HG02798 (cell line): ENCODE results near the gene SCN9A.
"Not testable (repeated sequence)": the region's sequence is repeated elsewhere in the genome, so short reads cannot be mapped to it uniquely, and the experiment has no call there.

ENCODE experiments used
- ATAC-seq: cut with Tn5 transposase; IDR thresholded peaks from one replicate; pipeline ENCODE4 v1.9.1; 2021; ENCODE audit warnings: mild to moderate bottlenecking; ENCODE audit not compliant: unreplicated experiment, poor library complexity

SCN9A gene

GRCh38 chr2:166257859-166258258, 117.9 kb downstream of the SCN9A start:
- no peak for ATAC-seq

DNA sequence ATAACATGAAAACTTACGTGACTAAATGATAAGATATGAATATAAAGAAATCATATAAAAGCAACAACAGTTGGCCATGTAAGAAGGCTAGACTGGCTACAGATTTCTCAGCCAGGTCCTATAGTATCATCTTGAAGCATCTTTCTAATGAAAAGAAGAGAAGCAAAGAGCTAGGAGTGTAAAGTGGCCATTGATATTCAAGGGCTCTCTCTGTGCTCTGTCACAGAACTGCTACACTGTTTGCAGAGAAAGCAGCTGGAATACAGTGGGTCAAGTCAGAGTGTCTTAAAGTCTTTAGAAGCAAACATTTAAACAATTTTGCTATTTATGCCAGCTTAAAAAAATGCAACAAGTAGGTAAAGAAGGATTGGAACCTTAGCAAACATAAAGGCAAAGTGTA, 118.8 kb downstream of the SCN9A start:
- ATAC-seq = no peak

GRCh38 chr2:166249318-166249717, 126.4 kb downstream of the SCN9A start:
- no peak for ATAC-seq

DNA sequence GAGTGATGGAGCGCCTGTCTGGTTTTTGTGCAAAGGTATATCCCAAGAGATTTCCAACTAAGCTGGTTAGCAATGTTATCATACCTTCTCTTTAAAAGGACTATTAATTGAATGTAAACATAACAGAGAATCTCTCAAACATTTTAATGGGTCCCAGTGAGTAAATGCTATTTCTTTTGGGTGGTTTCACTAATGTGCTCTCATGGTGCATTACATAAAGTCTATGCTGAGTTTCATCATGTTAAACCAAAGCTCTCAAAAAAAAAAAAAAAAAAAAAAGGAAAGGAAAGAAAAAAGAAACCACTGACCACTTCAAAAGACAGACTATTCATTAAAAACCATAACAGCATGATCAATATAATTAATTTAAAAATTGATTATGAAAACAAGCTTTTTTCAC, 128.8 kb downstream of the SCN9A start:
- ATAC-seq = no peak

- ATAC-seq = no peak
These were observed 133.4 kb downstream of the SCN9A start for GRCh38 chr2:166242309-166242708.

GRCh38 chr2:166240387-166241313, 135.1 kb downstream of the SCN9A start:
- ATAC-seq = no peak

GRCh38 chr2:166239548-166239947, 136.2 kb downstream of the SCN9A start:
- ATAC-seq = no peak

DNA sequence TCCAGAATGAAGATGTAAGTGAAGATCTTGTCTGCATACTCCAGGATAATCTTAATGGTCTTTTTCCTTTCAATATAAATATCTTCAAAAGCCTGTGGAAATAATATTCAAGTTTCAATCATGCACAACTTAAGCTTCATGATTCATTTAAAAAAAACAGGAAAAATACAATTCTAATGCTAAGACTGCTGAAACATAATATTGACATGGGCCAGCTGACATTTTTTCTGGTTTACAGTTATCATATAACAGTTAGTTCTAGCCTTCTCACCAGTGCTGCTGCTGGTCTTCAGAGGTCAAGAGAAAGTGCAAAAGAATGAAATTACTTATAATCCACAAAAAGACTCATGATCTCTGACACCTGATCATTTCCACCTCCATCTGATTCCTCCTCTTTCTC, 137.6 kb downstream of the SCN9A start:
- no peak for ATAC-seq

- no peak for ATAC-seq
These were observed 141.5 kb downstream of the SCN9A start for GRCh38 chr2:166234112-166234846.

- no peak for ATAC-seq
These were observed 142.5 kb downstream of the SCN9A start for GRCh38 chr2:166233244-166233643.

GRCh38 chr2:166230724-166231070, 145.0 kb downstream of the SCN9A start:
- ATAC-seq = no peak

DNA sequence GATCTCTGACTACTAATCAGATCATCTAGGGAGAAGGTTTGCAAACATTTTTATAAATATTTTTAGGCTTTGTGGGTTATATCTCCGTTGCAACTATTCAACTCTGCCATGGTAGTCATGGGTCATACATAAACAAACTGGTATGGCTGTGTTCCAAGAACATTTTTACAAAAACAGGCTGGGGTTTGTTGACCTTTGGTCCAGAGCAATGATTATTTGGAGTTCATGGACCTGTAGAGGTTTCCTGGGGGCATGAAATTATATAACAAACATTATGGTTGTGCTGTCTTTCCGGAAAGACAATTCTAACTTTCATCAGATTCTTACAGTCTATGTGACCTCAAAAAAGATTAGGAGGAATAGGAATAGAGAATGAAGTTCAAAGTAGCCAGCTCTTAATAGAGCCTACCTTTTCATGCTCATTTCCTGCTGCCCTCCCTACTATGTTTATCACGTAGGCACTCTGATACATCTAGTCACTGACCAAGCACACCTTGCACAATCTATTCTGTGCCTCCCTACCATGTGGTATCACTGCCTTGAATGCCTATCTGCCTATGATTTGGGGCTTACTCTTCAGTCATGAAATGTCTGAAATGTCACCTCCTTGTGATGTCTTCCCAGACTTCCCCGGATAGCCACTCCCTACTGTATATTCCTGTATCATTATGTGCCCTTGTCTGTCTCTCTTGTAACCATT, 145.6 kb downstream of the SCN9A start:
- ATAC-seq = no peak

- ATAC-seq = no peak
These were observed 146.1 kb downstream of the SCN9A start for GRCh38 chr2:166229678-166230023.

DNA sequence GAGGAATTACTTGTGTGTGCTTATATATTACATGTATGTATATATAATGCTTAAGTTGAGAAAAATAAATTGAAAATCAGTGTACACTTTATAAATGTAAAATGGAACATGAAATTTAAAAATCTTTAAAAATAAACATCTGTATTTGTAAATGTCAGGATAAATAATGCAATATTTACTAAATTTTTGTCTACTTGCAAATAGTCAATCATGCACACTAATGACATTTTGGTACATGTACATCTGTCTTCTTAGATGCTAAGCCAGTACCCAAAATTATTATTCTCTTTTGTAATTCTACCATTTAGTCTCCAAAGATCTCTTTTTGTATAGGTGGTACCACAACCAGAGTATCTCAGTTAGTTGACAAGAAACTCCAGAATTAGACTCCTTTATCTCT, 151.5 kb downstream of the SCN9A start:
- no peak for ATAC-seq

GRCh38 chr2:166223298-166223697, 152.4 kb downstream of the SCN9A start:
- ATAC-seq = no peak

GRCh38 chr2:166211079-166211478, 164.7 kb downstream of the SCN9A start:
- ATAC-seq = no peak

- ATAC-seq = not testable (repeated sequence)
These were observed 165.8 kb downstream of the SCN9A start for GRCh38 chr2:166209944-166210343.

- not testable (repeated sequence) for ATAC-seq
These were observed 166.4 kb downstream of the SCN9A start for GRCh38 chr2:166209367-166209766.

DNA sequence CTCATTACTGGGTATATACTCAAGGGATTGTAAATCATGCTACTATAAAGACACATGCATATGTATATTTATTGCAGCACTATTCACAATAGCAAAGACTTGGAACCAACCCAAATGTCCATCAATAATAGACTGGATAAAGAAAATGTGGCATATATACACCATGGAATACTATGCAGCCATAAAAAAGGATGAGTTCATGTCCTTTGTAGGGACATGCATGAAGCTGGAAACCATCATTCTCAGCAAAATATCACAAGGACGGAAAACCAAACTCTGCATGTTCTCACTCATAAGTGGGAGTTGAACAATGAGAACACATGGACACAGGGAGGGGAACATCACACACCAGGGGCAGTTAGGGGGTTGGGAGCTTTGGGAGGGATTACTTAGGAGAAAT, 169.6 kb downstream of the SCN9A start:
- ATAC-seq = not testable (repeated sequence)

DNA sequence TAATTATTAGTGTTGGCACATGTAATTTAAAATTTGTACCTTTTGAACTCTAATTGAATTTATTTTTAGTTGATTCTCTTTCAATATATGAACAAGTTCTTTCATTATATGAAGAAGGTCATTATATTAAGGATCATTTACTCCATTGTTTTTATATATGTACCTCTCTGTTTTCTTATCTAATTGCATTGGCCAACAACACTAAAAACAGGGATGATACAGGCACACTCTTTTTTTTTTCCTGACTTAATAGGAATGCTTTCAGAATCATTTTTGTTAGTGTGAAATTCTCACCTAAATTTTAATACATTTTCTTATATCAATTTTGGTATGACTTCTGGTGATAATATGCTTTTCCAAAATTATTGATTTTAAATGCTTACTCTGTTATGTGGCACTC, 173.0 kb downstream of the SCN9A start:
- ATAC-seq = no peak

- ATAC-seq = no peak
These were observed 178.3 kb downstream of the SCN9A start for GRCh38 chr2:166197446-166197845.
